ENCODE results near the gene IFNA16. TPM values are rescaled to one million over a fixed set of nuclear protein-coding genes. Genes with fewer than 3 reads are reported as not detected.
"Not testable (repeated sequence)": the region's sequence is repeated elsewhere in the genome, so short reads cannot be mapped to it uniquely, and the experiment has no call there.

Gene IFNA16
- total RNA-seq, 2 donors from 2014 or later: not detected

GRCh38 chr9:21210311-21210710, 6.8 kb downstream of the IFNA16 start:
- Histone ChIP-seq H3K27ac (ENCODE audit: low read depth, low read length) (no peak overlapping the region), H3K36me3 (ENCODE audit: control insufficient read depth, insufficient read depth, low read length) (no peaks in the 10 kb centered on the region), H3K27me3 (ENCODE audit: control insufficient read depth, insufficient read depth, low read length, poor library complexity, severe bottlenecking) (no peaks in the 10 kb centered on the region), H3K4me3 (ENCODE audit: low read length) (no peak overlapping the region), H3K9ac (ENCODE audit: extremely low read depth, low read length, poor library complexity, severe bottlenecking) (no peak overlapping the region), H3K4me1 (ENCODE audit: control insufficient read depth, insufficient read depth, low read length) (no peaks in the 10 kb centered on the region), H3K9me3 (ENCODE audit: control insufficient read depth, low read length) (no peaks in the 10 kb centered on the region)
- no peaks in the 10 kb centered on the region for H3K9me3 Mint-ChIP-seq
- peaks cover 25% of the 10 kb centered on the region for H3K27me3 Mint-ChIP-seq (ENCODE audit: insufficient read depth)
- no peak for TF ChIP-seq CTCF (conservative IDR thresholded peaks at IDR 0.05)
- H3K36me3 Mint-ChIP-seq (ENCODE audit: low read depth): no peaks in the 10 kb centered on the region
- WGBS, 2 experiments (ENCODE audit: insufficient coverage in 1 of 2, insufficient read length in 1 of 2): 94 to 96% methylated on average over 7 of the region's 7 CpGs
- H3K4me1 Mint-ChIP-seq: no peaks in the 10 kb centered on the region
- no peak for DNase-seq
- no peak overlapping the region for H3K4me3 Mint-ChIP-seq
- no peak overlapping the region for H3K27ac Mint-ChIP-seq

- H3K4me1 ChIP-seq (ENCODE audit: control insufficient read depth, insufficient read depth, low read length); H3K36me3 Mint-ChIP-seq (ENCODE audit: low read depth); H3K4me3 ChIP-seq (ENCODE audit: low read length); H3K9me3 ChIP-seq (ENCODE audit: control insufficient read depth, low read length); DNase-seq; H3K27ac Mint-ChIP-seq; H3K9ac ChIP-seq (ENCODE audit: extremely low read depth, low read length, poor library complexity, severe bottlenecking); H3K4me1 Mint-ChIP-seq; H3K27me3 ChIP-seq (ENCODE audit: control insufficient read depth, insufficient read depth, low read length, poor library complexity, severe bottlenecking); H3K36me3 ChIP-seq (ENCODE audit: control insufficient read depth, insufficient read depth, low read length); H3K4me3 Mint-ChIP-seq; H3K9me3 Mint-ChIP-seq; H3K27ac ChIP-seq (ENCODE audit: low read depth, low read length): not testable (repeated sequence)
- WGBS, 2 experiments (ENCODE audit: insufficient coverage in 1 of 2, insufficient read length in 1 of 2): 93% methylated on average over 1 of the region's 3 CpGs; no CpG with 5 or more reads in 1 of the 2 experiments
- H3K27me3 Mint-ChIP-seq (ENCODE audit: insufficient read depth): peaks cover 23% of the 10 kb centered on the region
Observed at GRCh38 chr9:21207043-21207442, 10.1 kb downstream of the IFNA16 start, which contains the start of gene IFNA10. TSS of gene IFNA10 (minus strand) at chr9:21207143. CDS start at chr9:21207097, 46 bp downstream.

- Histone ChIP-seq H3K4me3 (ENCODE audit: low read length) (no peak overlapping the region), H3K27me3 (ENCODE audit: control insufficient read depth, insufficient read depth, low read length, poor library complexity, severe bottlenecking) (no peaks in the 10 kb centered on the region), H3K36me3 (ENCODE audit: control insufficient read depth, insufficient read depth, low read length) (no peaks in the 10 kb centered on the region), H3K27ac (ENCODE audit: low read depth, low read length) (no peak overlapping the region), H3K9me3 (ENCODE audit: control insufficient read depth, low read length) (no peaks in the 10 kb centered on the region), H3K9ac (ENCODE audit: extremely low read depth, low read length, poor library complexity, severe bottlenecking) (no peak overlapping the region), H3K4me1 (ENCODE audit: control insufficient read depth, insufficient read depth, low read length) (no peaks in the 10 kb centered on the region)
- Mint-ChIP-seq H3K4me1 (no peaks in the 10 kb centered on the region), H3K36me3 (ENCODE audit: low read depth) (no peaks in the 10 kb centered on the region), H3K27ac (no peak overlapping the region), H3K27me3 (ENCODE audit: insufficient read depth) (peaks cover 19% of the 10 kb centered on the region), H3K4me3 (no peak overlapping the region), H3K9me3 (peaks cover 2% of the 10 kb centered on the region)
- no peak for TF ChIP-seq CTCF (conservative IDR thresholded peaks at IDR 0.05)
- no peak for DNase-seq
Observed at GRCh38 chr9:21205204-21205603, 11.9 kb downstream of the IFNA16 start.

- not testable (repeated sequence) for H3K36me3 Mint-ChIP-seq (ENCODE audit: low read depth)
Observed at GRCh38 chr9:21202105-21202504, 15.0 kb downstream of the IFNA16 start, which contains the start of gene IFNA7. TSS of gene IFNA7 (minus strand) at chr9:21202205. CDS start at chr9:21202165, 40 bp downstream.

More at GRCh38 chr9:21202105-21202504, 15.0 kb downstream of the IFNA16 start, which contains the start of gene IFNA7:
- not testable (repeated sequence) for H3K4me3 ChIP-seq (ENCODE audit: low read length); H3K9me3 ChIP-seq (ENCODE audit: control insufficient read depth, low read length); DNase-seq; H3K9ac ChIP-seq (ENCODE audit: extremely low read depth, low read length, poor library complexity, severe bottlenecking); H3K9me3 Mint-ChIP-seq; H3K4me1 ChIP-seq (ENCODE audit: control insufficient read depth, insufficient read depth, low read length); H3K27me3 ChIP-seq (ENCODE audit: control insufficient read depth, insufficient read depth, low read length, poor library complexity, severe bottlenecking); H3K27ac Mint-ChIP-seq; H3K4me1 Mint-ChIP-seq; H3K36me3 ChIP-seq (ENCODE audit: control insufficient read depth, insufficient read depth, low read length); H3K4me3 Mint-ChIP-seq; H3K27ac ChIP-seq (ENCODE audit: low read depth, low read length)
- H3K27me3 Mint-ChIP-seq (ENCODE audit: insufficient read depth): peaks cover 24% of the 10 kb centered on the region
- 69% methylated on average over 2 to 4 of the region's 4 CpGs for WGBS, 2 experiments (ENCODE audit: insufficient coverage in 1 of 2, insufficient read length in 1 of 2)

Measured in endodermal cell (in vitro differentiated cells).